Ramos (cell line): ENCODE measurements around the gene ADSL.

ENCODE experiments used
- in situ Hi-C: fragments of 300-500 bp; cut with MboI; formaldehyde crosslinking; loops from one replicate; pipeline ENCODE4 v1.14.3; 2022; ENCODE audit warnings: low sequenced_read_pairs; ENCODE audit not compliant: unreplicated experiment

ADSL gene

DNA sequence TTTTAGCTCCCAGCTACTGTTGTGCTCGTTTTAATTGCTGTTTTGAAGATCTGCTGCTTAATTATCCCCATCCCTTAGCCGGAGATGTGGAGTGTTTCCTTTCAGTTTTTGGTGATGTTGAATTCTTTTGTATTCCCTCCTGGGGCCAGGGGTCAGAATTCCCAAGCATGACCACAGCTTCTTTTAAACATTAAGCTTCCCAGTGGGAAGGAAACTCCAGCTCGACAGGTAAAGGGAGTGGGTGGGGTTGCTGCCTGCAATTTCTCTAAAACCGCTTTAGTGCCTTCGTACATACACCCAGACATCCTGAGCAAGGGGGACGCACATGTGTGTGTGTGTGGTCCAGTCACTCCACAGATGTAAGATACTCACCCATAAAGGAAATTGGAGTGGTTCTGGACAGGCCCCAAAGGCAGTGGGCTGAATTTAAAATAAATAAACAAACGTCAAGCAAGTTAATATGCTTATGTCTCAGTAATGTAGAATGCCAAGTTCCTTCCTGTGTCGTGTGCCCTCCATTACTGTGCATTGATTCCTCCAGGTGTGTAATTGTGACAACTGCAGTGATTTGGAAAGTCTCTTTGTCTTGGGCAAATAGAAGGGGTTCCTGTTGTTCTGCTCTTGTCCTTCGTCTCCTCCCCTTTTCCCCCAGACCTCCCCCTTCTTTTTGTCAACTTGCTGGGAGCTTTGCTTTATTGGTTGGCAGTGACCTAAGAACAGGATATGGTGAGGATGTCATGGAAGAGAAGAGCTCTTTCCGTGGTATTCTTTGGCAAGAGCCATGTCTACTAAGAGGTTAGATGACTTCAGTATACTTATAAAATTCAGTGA, 19.2 kb upstream of the ADSL start:
- in situ Hi-C loops: no loop called here

DNA sequence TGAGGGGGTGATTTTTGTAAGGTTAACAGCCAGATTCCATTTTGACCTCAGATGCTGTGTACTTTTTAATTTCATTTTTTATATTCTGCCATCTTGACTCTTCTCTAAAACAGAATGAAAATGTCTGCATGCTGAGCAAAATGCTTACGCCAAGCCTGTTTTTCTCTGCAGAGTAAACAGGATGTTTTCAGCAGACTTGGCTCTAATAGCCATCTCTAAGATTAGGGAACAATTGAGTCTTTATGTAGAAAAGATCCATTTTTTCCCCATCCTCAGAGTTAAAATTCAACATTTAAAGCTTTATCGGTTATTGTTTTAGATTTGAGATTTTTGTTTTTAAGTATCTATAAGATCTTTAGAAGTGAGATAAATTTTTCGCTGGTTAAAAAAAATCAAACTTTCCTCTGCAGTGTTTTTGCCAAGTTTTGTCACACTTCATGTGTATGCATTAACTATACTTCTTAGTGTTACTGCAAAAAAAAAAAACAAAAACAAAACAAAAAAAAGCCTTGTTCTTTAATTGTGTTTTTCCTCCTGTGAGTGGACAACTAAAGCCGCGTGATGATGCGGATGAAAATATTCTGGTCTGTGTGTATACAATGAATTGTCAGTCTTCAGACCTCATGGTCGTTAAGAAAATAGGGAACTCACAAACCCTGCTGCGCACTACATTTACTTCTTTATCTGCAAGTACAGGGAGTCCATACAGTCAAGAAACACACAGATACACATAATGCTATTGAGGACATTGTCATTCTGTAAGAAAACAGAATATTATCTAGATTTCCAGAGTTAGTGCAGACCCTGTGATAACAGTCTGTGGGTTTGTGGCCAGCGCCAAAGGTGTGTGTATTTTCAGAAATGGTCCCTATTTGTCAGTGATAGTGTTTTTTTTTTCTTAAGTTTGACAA, 17.5 kb upstream of the ADSL start:
- in situ Hi-C loops: no loop called here

DNA sequence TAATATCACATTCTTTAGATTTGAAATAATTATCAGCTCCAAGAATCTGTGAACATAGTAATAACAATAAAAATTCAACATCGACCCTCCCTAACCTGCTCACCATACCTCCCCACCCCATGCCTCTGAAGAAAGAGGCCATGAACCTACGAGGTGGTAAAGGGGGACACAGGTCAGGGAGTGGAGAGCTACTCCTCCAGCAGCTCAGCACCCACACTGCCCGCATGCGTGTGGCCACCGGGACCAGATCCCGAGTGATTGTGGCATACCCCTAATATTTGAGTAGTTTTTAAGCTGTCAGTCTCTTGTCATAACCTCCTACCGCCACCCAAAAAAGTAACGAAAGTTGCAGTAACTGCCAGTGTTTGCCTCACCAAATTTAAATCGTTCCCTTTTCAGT, 16.8 kb upstream of the ADSL start:
- in situ Hi-C loops: no loop called here

DNA sequence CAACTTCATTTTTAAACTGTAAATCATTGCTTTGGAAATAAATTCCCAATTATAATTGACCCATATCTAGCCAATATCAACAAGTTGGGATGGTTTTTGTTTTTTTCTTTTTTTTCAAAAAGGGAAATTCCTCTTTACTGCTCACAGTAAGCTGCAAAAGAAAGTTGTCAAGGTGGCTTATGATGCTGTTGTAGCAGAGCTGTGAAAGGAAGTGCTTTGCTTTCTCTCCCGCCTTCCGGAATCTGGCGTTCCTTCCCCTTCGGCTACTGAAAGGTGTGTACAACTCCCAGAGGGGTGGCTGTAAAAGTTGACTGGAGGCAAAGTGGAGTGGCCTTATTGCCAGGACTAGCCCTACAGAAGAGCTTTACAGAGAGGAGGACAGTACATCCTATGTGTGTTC, 16.2 kb upstream of the ADSL start:
- in situ Hi-C loops: no loop called here

DNA sequence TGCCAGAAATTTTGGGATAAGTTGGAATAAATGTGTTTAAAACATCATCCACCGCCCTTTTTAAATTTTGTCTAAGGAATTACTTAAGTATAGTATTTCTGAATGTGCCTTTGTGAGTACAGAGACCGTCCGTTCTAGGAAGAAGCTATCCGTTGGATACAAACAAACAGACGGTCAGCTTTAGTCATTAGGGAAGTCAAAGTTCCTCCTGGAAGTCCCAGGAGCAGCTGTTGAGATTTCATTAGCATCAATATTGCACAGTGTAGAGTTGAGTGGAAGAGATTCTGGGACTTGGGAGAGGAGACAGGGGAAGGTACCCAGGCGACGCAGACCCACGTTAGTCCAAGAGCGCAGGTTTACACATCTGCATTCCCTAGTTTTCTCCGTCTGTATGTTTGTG, 15.7 kb upstream of the ADSL start:
- in situ Hi-C loops: no loop called here

DNA sequence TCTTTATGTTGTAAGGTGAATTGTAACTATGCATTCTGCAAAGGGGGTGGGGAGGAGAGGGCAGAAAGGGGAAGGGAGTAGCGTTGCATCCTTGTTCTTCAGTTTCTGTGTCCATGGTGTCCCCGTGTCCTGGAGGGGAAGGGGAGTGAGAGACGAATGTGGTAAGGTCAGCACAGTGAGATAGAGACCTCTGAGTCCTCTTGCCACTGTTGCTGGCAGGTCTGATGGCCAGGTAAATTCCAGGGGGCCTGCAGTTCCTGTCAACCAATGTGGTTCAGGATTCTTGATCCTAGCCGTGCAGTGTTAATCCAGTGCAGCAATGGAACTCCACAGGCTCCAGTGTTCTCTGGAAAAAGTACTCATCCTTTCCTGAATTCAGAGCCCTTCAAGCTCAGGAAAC, 14.6 kb upstream of the ADSL start:
- in situ Hi-C loops: no loop called here

DNA sequence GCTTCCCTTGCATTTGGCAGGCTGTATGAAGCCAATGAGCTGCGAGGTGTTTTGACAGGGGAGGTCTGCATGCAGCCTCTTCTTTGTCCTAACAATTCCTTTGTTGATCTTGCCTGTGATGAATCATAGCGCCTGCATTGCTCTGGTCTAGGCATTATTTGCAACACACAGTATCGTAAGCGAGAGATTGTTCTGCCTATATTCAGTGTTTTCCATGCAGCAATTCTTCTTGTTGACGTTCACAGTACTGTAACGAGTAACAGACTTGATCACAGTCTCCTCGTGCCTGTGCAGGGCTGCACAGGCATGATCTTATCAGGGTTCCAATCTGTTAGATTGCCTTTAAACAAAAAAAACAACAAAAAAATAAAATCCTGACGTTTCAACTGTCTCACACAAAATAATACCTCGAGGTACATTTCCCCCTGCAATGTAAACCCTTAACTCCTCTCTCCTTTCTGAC, 13.9 kb upstream of the ADSL start:
- in situ Hi-C loops: no loop called here

DNA sequence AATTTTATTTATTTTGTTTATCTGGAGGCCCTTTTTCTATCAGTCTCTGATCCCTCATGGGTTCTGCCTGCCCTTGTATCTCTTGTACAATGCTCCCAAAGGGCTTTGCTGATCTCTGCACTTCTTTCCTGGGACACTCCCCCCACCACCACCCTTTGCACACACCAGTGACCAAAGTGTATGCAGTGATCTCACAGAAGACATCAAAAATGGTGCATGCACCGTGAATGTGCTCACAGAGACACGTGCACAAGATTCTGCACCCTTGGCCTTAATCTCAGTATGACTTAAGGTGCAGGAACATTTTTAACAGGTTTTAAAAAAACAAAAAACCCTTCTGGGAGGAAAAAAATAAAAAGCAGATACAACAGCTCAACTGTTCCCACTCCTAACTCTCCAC, 12.2 kb upstream of the ADSL start:
- in situ Hi-C loops: no loop called here

DNA sequence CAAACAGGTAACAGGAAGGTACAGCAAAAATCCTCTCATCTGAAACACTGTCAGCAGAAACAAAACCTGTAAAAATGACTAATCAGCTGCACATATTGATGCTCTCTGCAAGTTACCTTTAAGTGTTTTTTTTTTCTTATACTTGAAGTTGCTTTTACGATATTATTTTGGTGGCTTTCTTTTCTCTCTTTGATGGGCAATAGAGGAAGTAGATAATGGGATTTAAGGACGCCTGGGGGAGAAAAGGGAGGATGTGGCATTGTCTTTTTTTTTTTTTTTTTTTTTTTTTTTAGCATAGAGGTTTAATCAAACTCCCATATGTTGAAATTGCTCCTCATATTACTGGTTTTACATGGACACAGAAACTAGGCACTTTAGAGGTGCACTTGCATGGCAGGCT, 11.4 kb upstream of the ADSL start:
- in situ Hi-C loops: no loop called here

DNA sequence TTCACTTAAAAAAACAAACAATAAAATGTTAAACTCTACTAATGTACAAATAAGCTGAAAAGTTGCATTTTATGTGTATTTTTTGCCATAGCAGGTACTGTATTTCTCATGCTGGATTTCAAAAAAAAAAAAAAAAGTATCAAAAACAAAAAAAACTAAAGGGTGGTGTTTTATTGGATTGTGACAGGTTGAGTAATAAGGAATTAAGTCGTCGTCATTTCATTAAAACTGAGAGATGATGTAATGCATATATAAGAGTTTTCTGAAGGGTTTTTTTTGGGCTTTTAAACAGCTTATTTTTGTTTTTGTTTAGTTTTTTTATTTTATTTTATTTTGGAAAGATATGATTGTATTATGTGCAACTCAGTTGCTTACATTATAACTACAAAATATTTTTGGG, 10.9 kb upstream of the ADSL start:
- in situ Hi-C loops: no loop called here

DNA sequence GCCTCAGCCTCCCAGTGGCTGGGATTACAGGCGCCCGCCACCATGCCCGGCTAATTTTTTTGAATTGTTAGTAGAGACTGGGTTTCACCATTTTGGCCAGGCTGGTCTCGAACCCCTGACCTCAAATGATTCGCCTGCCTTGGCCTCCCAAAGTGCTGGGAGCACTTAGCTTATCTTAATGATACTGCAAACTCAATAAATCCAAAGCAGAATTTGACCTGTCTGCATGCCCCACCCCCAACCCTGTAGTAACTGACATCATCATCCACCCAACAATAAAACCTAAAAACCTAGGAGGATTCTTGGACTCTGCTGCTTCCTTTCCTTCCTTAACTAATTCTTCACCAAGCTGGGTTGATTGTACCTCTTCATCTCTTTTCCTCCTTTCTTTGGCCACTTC, 6.3 kb upstream of the ADSL start:
- in situ Hi-C loops: loop anchor here (10.0 kb wide), 2 partner anchors 285 to 805 kb away; partner anchors contain the start of gene RPS19BP1

DNA sequence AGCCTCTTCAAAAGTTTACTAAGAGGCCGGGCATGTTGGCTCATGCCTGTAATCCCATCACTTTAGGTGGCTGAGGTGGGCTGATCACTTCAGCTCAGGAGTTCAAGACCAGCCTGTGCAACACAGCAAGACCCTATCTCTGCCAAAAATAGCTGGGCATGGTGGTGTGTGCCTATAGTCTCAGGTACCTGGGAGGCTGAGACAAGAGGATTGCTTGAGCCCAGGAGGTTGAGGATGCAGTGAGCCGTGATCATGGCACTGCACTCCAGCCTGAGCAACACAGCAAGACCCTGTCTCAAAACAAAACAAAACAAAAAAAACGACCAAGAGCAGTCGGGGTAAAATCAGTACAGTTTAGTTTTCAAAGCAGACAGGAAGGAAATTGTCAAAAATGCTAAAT, 4.7 kb upstream of the ADSL start:
- in situ Hi-C loops: loop anchor here (10.0 kb wide), 2 partner anchors 287 to 807 kb away; partner anchors contain the start of gene RPS19BP1

DNA sequence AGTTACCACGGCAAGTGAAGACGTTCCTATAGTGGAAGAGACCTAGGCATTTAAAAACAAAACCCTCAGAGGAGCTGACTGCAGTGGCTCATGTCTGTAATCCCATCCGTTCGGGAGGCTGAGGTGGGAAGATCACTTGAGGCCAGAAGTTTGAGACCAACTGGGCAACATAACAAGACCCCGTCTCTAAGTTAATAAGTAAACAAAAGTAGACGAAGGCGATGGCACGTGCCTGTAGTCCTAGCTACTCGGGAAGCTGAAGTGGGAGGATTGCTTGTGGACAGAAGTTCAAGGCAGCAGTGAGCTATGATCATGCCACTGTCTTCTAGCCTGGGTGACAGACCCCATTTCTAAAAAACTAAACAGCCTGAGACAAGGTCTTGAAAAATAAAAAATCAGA, 3.8 kb upstream of the ADSL start:
- in situ Hi-C loops: loop anchor here (10.0 kb wide), 2 partner anchors 288 to 808 kb away; partner anchors contain the start of gene RPS19BP1

DNA sequence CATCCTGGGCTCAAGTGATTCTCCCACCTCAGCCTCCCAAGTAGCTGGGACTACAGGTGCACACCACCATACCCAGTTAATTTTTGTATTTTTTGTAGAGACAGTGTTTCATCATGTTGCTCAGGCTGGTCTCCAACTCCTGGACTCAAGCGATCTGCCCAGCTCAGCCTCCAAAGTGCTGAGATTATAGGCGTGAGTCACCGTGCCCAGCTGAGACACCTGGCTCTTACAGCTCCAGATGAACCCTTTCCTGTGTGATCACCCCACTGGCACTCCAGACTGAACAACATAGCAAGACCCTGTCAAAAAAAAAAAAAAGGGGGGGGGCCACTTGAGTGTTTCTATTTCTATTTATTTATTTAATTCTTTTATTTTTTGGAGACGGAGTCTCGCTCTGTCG, 1.0 kb upstream of the ADSL start:
- in situ Hi-C loops: loop anchor here (10.0 kb wide), 2 partner anchors 290 to 810 kb away; partner anchors contain the start of gene RPS19BP1

DNA sequence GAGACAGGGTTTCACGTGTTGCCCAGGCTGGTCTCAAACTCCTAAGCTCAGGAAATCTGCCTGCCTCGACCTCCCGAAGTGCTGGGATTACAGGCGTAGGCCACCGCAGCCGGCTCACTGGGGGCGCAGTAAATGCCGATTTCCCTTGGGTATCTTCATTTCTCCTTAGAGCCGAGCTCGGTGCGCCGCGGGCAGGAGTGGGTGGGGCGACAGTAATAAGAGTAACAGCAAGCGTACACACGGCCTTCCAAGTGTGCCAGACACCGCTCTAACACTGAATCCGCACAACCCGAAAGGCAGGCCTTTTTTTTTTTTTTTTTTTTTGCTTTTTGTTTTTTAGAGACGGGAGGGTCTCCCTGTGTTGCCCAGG, 500 bp upstream of the ADSL start:
- in situ Hi-C loops: loop anchor here (10.0 kb wide), 2 partner anchors 291 to 811 kb away; partner anchors contain the start of gene RPS19BP1

DNA sequence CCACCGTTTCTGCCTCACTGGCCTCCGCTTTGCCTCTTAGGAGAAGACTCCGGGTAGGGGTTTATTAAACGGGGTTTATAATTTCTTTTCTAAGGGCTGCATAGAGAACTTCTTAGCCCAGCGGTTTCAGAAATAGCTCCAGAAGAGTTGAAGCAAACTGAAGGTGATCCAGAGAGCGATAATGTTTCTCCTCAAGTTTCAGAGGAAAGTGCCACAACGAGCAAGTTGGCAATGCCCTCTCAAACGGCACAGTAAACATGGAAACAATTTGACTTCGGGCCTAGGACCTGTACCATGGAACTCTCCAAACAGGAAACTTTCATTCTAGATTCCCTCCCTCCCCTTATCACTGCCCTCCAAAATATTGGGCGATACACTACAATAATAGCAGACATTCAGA, 1.0 kb downstream of the ADSL start:
- in situ Hi-C loops: loop anchor here (10.0 kb wide), 2 partner anchors 292 to 812 kb away; partner anchors contain the start of gene RPS19BP1

DNA sequence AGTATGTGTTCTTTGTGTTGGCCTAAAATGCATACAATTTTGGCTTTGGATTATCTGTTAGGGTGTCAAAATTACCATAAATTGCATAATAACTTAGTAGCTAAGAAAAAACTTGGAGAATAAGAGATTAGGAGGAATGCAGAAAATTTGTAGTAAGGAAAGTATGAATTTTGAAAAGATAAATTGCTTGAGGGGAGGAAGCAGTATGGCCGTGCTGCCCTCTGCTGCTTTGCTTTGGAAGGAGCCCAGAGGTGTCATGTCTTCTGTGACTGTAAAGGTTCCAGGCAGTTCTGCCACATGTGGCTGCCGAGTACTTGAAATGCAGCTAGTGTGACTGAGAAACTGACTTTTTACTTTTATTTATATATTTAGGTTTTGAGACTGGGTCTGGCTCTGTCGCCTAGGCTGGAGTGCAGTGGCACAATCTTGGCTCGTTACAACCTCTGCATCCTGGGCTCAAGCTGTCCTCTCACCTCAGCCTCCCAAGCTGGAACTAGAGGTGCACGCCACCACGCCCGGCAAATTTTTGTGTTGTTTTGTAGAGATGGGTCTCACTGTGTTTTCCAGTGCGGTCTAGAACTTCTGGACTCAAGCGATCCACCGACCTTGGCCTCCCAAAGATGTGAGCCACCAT, 1.8 kb downstream of the ADSL start:
- in situ Hi-C loops: loop anchor here (10.0 kb wide), 2 partner anchors 293 to 813 kb away; partner anchors contain the start of gene RPS19BP1

DNA sequence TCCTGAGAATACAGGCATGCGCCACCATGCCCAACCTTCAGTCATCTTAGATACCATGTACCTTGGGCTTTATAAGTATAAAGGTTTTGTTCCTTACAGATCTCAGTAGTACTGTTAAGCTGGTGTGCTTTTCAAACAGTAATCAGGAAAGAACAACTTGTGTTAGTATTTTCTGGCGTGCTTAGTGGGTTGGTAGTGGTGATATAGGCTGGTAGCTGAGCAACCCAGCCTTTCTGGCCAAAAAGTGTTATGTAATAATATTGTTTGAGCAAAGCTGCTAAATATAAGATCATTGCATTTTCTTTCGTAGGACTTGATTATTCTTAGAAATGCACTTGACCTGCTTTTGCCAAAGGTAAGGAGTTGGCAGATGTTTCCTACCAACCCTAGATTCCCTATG, 6.5 kb downstream of the ADSL start:
- in situ Hi-C loops: no loop called here

DNA sequence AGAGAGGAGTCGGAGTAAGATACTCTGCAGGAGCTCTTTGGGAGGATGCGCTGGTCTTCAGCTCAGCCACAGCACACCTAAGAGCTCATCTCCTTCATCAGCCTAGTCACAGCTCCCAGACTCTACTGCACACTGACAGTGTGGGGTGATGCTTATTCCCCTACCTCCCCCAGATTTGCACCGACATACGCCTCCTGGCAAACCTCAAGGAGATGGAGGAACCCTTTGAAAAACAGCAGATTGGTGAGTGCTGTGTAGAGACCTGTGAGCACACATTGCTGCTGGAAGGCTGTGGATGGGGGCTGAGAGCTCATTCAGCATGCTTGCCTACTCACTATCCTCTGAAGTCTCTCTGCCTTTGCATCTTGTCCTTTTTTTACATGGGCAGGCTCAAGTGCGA, 14.8 kb downstream of the ADSL start:
- in situ Hi-C loops: no loop called here

DNA sequence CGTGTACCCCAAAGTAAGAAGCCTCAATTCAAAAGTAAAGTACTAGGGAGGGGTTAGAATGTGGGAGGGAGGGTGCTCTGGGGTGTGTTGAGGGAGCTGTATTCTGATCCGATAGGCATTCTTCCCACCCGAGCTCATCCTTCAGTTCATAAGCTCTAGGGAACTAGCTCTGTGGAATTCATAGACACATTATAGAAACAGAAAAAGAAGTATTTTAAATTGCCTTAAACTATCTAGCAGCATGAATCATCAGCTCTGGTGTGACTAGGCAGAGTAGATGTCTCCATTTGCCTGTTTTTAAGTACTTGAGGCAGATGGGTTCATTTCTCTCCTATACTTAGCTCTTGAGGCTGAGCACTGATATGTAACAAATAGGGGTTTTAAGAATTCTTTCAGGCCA, 16.8 kb downstream of the ADSL start:
- in situ Hi-C loops: no loop called here
